Fibroblast of villous mesenchyme (primary cell): ENCODE results near the gene SRC. TPM values are rescaled to one million over a fixed set of nuclear protein-coding genes. Genes with fewer than 3 reads are reported as not detected.

Experiments
- DNase-seq: peaks from one replicate; pipeline ENCODE4 v3.0.0-alpha.2; 2010; ENCODE audit warnings: low read depth
- H3K4me3 ChIP-seq: 2 replicates; pipeline ENCODE4 v1.5.1; 2011; ENCODE audit warnings: low read depth, mild to moderate bottlenecking, low read length
- CTCF ChIP-seq: IDR thresholded peaks from 2 replicates; pipeline ENCODE4 v1.5.1; 2012; ENCODE audit warnings: low read depth, mild to moderate bottlenecking, low read length; ENCODE audit not compliant: insufficient read depth
- total RNA-seq: library from RNA; depleted of rRNA; stranded (reverse); fragments of >200 nt; gene quantifications from 2 replicates; pipeline ENCODE4 v1.2.3, GENCODE V29; 2012

Gene SRC
- total RNA-seq, 1 donor, result 20.3 TPM

GRCh38 chr20:37453836-37454235 is 107.9 kb downstream of the SRC start:
- H3K4me3 ChIP-seq, result no peak overlapping the region
- no peak for DNase-seq
- no peak for TF ChIP-seq CTCF

GRCh38 chr20:37454636-37455385 is 108.9 kb downstream of the SRC start:
- no peak for TF ChIP-seq CTCF
- no peak overlapping the region for H3K4me3 ChIP-seq
- DNase-seq, result no peak

Other genes starting within 250 kb of the SRC start
- gene RPN2, start 166.8 kb upstream of the SRC start, total RNA-seq, result 173 and 218 TPM in 2 replicates
- gene MROH8, start 166.6 kb upstream of the SRC start, total RNA-seq, result 2.6 and 3.5 TPM in 2 replicates
- gene GHRH, start 84.3 kb upstream of the SRC start, total RNA-seq, result not detected in 2 replicates
- gene MANBAL, start 56.5 kb upstream of the SRC start, total RNA-seq, result 15.1 and 17.1 TPM in 2 replicates
- 1.3 and 1.6 TPM in 2 replicates for gene NNAT, start 175.1 kb downstream of the SRC start, total RNA-seq
- gene BLCAP, start 181.7 kb downstream of the SRC start, total RNA-seq, result 37.7 and 55.7 TPM in 2 replicates